Measurements from ENCODE around the gene PNN.
"Not testable (repeated sequence)": the region's sequence is repeated elsewhere in the genome, so short reads cannot be mapped to it uniquely, and the experiment has no call there.

DNA sequence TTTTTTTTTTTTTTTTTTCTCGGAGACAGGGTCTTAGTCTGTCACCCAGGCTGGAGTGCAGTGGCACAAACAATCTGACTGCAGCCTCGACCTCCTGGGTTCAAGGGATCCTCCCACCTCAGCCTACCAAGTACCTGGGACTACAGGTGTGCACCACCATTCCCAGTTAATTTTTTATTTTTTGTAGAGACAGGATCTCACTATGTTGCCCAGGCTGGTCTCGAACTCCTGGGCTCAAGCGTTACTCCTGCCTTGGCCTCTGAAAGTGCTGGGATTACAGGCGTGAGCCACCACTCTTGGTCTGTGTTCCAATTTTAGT is 8.6 kb downstream of the PNN start:
- TF ChIP-seq, protein P1, sequence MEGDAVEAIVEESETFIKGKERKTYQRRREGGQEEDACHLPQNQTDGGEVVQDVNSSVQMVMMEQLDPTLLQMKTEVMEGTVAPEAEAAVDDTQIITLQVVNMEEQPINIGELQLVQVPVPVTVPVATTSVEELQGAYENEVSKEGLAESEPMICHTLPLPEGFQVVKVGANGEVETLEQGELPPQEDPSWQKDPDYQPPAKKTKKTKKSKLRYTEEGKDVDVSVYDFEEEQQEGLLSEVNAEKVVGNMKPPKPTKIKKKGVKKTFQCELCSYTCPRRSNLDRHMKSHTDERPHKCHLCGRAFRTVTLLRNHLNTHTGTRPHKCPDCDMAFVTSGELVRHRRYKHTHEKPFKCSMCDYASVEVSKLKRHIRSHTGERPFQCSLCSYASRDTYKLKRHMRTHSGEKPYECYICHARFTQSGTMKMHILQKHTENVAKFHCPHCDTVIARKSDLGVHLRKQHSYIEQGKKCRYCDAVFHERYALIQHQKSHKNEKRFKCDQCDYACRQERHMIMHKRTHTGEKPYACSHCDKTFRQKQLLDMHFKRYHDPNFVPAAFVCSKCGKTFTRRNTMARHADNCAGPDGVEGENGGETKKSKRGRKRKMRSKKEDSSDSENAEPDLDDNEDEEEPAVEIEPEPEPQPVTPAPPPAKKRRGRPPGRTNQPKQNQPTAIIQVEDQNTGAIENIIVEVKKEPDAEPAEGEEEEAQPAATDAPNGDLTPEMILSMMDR (optimal IDR thresholded peaks at IDR 0.05 in 1 of 3, IDR thresholded peaks at IDR 0.05 in 1 of 3, conservative IDR thresholded peaks at IDR 0.05 in 1 of 3; ENCODE audit: extremely low read depth in 1 of 3, insufficient read depth in 2 of 3, low read length in 3 of 3) = not testable (repeated sequence)
- not testable (repeated sequence) for TF ChIP-seq EZH2 (IDR thresholded peaks at IDR 0.05; ENCODE audit: low read length)

Data from keratinocyte (primary cell).